GDM1 (cell line): ENCODE measurements around the gene TRAF5.
"Not testable (repeated sequence)": the region's sequence is repeated elsewhere in the genome, so short reads cannot be mapped to it uniquely, and the experiment has no call there.

Source experiments
- DNase-seq: peaks from one replicate; lab custom pipeline; 2025; lab: John Stamatoyannopoulos, UW

TRAF5 gene, protein sequence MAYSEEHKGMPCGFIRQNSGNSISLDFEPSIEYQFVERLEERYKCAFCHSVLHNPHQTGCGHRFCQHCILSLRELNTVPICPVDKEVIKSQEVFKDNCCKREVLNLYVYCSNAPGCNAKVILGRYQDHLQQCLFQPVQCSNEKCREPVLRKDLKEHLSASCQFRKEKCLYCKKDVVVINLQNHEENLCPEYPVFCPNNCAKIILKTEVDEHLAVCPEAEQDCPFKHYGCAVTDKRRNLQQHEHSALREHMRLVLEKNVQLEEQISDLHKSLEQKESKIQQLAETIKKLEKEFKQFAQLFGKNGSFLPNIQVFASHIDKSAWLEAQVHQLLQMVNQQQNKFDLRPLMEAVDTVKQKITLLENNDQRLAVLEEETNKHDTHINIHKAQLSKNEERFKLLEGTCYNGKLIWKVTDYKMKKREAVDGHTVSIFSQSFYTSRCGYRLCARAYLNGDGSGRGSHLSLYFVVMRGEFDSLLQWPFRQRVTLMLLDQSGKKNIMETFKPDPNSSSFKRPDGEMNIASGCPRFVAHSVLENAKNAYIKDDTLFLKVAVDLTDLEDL

DNA sequence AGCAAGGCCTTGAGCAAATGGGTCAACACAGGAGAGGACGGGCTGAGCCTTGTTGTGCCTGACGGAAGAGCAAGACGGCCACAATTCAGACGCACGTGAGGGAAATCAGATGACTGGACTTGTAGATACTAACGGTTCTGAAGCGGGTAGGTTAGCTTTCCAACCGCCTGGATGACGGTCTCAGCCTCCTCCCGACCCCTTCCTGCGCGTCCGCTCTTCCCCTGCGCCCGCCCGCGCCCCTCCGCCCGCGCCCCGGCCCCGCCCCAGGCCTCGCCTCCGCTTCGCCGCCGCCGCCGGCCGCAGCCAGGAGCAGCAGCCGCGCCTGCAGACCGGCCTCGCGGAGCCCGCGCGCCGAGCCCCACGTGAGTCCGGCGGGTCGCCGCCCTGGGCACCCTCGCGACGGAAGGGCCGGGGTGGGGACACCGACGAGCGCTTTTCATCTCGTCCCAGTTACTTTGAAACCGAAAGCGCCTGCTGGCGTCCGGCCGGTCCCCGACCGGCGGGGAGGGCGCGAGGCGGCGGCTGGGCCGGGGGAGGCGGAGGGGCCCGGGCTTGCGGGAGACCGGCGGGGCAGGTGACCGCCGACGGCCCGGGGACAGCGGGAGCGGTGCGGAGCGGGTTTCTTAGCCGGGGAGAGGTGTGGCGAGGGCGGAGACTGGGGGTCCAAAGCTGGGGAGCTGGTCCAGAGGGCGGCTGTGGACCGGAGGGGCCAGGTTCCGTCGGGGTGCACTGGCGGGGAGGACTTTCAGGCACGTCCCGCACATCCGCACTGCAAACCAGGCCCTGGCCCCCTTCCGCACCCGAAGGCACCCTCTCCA lies at the start of gene TRAF5:
Gene TRAF5, plus strand, starts transcription at position 306 of the 818 bp plus-strand sequence. CDS start 26,407 bp downstream, outside the sequence.
- peak; percentile 44 for DNase-seq

GRCh38 chr1:211279340-211279739 lies 47.3 kb upstream of the TRAF5 start:
- no peak for DNase-seq

DNA sequence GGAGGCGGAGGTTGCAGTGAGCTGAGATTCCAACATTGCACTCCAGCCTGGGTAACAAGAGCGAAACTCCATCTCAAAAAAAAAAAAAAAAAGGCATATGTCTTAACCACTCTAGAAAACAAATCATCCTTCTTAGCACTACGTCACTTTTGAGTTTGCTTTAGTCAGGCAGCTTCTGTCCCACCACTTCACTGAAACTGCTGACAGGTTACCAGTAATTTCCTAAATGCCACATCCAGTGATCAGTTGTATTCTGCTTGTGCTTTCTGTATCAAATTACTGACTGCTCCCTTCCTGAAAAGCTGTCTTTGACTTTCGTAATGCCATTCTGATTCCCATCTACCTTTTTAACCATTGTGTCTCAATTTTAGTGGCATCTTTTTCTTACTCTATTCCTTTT lies 45.7 kb upstream of the TRAF5 start:
- DNase-seq = no peak

GRCh38 chr1:211281320-211282022 lies 45.2 kb upstream of the TRAF5 start:
- DNase-seq = no peak

GRCh38 chr1:211282023-211282373 lies 44.6 kb upstream of the TRAF5 start:
- DNase-seq = no peak

DNA sequence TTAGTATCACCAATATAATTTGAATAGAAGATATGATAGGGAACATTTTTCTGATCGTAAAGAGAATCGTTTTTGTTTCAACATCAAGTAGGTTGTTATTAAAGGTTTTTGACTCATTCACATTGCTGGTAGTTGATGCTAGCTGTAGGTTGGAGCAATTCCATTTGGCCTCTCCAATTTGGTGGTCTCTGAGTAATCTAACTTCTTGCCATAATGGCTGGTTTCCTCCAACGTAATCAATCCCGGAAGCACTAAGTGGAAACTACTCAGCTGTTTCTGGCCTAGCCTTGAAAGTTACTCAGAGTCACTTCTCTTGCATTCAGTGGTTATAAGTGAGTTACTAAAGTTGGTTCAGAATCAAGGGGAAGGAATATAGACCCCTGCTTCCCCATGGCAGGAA lies 41.4 kb upstream of the TRAF5 start:
- DNase-seq = no peak

DNA sequence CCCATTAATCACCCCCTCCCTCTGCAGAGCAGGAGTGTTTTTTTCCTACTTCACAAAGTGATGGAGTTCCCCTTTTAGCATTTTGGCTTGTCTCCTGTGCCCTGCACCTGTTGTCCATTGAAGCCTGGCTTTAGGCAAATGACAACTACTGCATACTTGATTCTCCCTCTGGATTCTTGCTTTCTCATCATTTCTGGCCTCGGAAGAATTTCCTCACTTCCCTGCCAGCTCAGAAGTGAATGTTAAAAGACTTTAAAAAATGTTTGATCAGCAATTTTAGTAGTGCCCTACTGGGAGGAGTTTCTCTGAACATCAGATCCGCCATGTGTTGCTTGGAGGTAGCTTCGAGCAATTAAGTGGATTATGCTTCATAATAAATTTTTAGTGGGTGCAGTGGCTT lies 39.4 kb upstream of the TRAF5 start:
- DNase-seq = no peak

GRCh38 chr1:211292411-211292810 lies 34.2 kb upstream of the TRAF5 start:
- DNase-seq = no peak

DNA sequence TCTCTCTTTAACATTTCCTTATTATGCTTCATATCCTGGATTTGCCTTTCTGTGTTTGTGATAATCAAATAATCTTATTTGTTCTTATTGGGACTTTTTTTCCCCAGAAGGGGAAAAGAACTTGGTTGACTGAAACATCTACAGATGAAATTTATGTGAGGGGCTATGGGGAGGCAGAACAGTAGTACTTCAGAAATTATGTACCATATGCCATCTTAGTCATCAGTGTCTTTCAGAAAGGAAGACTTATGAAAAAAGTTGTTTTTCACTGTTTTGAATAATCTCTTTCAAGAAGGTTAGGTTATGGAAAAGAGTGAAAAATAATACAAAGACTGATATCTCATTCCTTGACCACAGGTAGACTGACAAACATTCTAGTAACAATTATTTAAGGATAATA lies 30.2 kb upstream of the TRAF5 start:
- DNase-seq = no peak

GRCh38 chr1:211305044-211305443 lies 21.6 kb upstream of the TRAF5 start:
- DNase-seq = no peak

GRCh38 chr1:211309617-211310016 lies 17.0 kb upstream of the TRAF5 start:
- DNase-seq = no peak

DNA sequence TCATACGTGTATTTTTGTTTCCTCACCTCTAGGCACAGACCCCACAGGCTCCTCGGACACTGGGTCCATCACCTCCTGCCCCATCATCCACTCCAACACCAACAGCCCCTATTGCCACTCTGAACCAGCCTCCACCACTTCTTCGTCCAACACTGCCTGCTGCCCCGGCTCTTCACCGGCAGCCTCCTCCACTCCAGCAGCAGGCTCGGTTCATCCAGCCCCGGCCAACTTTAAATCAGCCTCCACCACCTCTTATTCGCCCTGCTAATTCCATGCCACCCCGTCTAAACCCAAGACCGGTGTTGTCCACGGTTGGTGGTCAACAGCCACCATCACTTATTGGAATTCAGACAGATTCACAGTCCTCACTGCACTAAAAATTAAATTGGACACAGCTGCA lies 13.2 kb upstream of the TRAF5 start:
- no peak for DNase-seq

GRCh38 chr1:211318576-211319280 lies 7.9 kb upstream of the TRAF5 start:
- DNase-seq = peak; percentile 41

- DNase-seq = no peak
Measured at GRCh38 chr1:211319892-211320291, 6.7 kb upstream of the TRAF5 start.

DNA sequence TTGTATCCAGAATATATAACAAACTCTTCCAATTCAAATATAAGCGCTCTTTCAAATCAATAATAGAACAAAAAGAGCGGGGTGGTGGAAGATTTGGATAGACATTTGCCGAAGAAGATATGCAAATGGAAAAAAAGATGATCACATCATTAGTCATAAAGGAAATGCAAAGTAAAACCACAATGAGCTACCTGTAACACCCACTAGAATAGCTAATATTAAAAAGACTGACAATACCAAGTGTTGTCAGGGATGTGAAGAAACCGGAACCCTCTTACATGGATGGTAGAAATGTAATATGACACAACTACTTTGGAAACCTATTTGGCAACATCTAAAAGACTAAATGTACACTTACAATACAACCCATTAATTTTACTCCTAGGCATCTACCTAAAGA lies 5.7 kb upstream of the TRAF5 start:
- DNase-seq = no peak

GRCh38 chr1:211321646-211322045 lies 5.0 kb upstream of the TRAF5 start:
- DNase-seq = not testable (repeated sequence)

GRCh38 chr1:211323156-211324063 lies 3.2 kb upstream of the TRAF5 start:
- peak; percentile 61 for DNase-seq

- DNase-seq = no peak
Measured at GRCh38 chr1:211324992-211325775, 1.4 kb upstream of the TRAF5 start.

GRCh38 chr1:211326140-211326527 lies 499 bp upstream of the TRAF5 start:
- no peak for DNase-seq
